ENCODE measurements around the gene TRIM75.

- TF ChIP-seq CTCF (IDR thresholded peaks at IDR 0.05) (peak; percentile 26 to 50 (median 30)), POLR2A (IDR thresholded peaks at IDR 0.05; ENCODE audit: low read depth) (no peak), POLR2AphosphoS5 (IDR thresholded peaks at IDR 0.05) (no peak)
Observed at GRCh38 chr4:165096776-165097175, 43.1 kb downstream of the TRIM75 start.
